Stimulated activated naive CD8-positive, alpha-beta T cell treated with anti-CD3 and anti-CD28 coated beads, Interleukin-15, Interleukin-2, amounts not matched to agents 100 ng/mL and 50 ng/mL, for 24 hours (primary cell): ENCODE results near the gene SBSN.

Source experiments
- H3K27ac Mint-ChIP-seq: one replicate; pipeline ENCODE4 v1.8.0; 2021; ENCODE audit warnings: mild to moderate bottlenecking, mixed read lengths
- H3K27me3 Mint-ChIP-seq: one replicate; pipeline ENCODE4 v1.8.0; 2021; ENCODE audit warnings: mixed read lengths
- H3K36me3 Mint-ChIP-seq: one replicate; pipeline ENCODE4 v1.8.0; 2021; ENCODE audit warnings: low read depth, mixed read lengths
- H3K4me1 Mint-ChIP-seq: one replicate; pipeline ENCODE4 v1.8.0; 2021; ENCODE audit warnings: low read depth, mixed read lengths
- H3K4me3 Mint-ChIP-seq: one replicate; pipeline ENCODE4 v1.8.0; 2021; ENCODE audit warnings: mild to moderate bottlenecking, mixed read lengths
- H3K9me3 Mint-ChIP-seq: one replicate; pipeline ENCODE4 v1.8.0; 2021; ENCODE audit warnings: mixed read lengths

SBSN gene

GRCh38 chr19:35557539-35558399, 29.7 kb upstream of the SBSN start:
- Mint-ChIP-seq H3K4me3 (peak overlapping the region; percentile 71), H3K36me3 (no peaks in the 10 kb centered on the region), H3K27ac (no peak overlapping the region), H3K4me1 (peaks cover 9% of the 10 kb centered on the region), H3K9me3 (no peaks in the 10 kb centered on the region), H3K27me3 (peaks cover 43% of the 10 kb centered on the region)

- peaks cover 40% of the 10 kb centered on the region for H3K27me3 Mint-ChIP-seq
- no peak overlapping the region for H3K27ac Mint-ChIP-seq
- no peaks in the 10 kb centered on the region for H3K36me3 Mint-ChIP-seq
- peak overlapping the region; percentile 48 for H3K4me3 Mint-ChIP-seq
- peaks cover 9% of the 10 kb centered on the region for H3K4me1 Mint-ChIP-seq
- no peaks in the 10 kb centered on the region for H3K9me3 Mint-ChIP-seq
Measured at GRCh38 chr19:35556846-35557538, 28.9 kb upstream of the SBSN start.

- peaks cover 9% of the 10 kb centered on the region for H3K4me1 Mint-ChIP-seq
- peaks cover 33% of the 10 kb centered on the region for H3K27me3 Mint-ChIP-seq
- H3K9me3 Mint-ChIP-seq = no peaks in the 10 kb centered on the region
- no peaks in the 10 kb centered on the region for H3K36me3 Mint-ChIP-seq
- no peak overlapping the region for H3K4me3 Mint-ChIP-seq
- H3K27ac Mint-ChIP-seq = no peak overlapping the region
Measured at GRCh38 chr19:35556025-35556590, 28.0 kb upstream of the SBSN start.

- H3K4me3 Mint-ChIP-seq = no peak overlapping the region
- H3K36me3 Mint-ChIP-seq = peaks cover 6% of the 10 kb centered on the region
- peaks cover 9% of the 10 kb centered on the region for H3K4me1 Mint-ChIP-seq
- no peaks in the 10 kb centered on the region for H3K9me3 Mint-ChIP-seq
- H3K27me3 Mint-ChIP-seq = peaks cover 29% of the 10 kb centered on the region
- H3K27ac Mint-ChIP-seq = no peak overlapping the region
Measured at GRCh38 chr19:35555301-35556005, 27.3 kb upstream of the SBSN start.

- peaks cover 9% of the 10 kb centered on the region for H3K4me1 Mint-ChIP-seq
- no peak overlapping the region for H3K27ac Mint-ChIP-seq
- no peak overlapping the region for H3K4me3 Mint-ChIP-seq
Measured at GRCh38 chr19:35554076-35554475, 26.0 kb upstream of the SBSN start.

GRCh38 chr19:35553385-35554000, 25.4 kb upstream of the SBSN start:
- Mint-ChIP-seq H3K36me3 (peaks cover 7% of the 10 kb centered on the region), H3K4me3 (no peak overlapping the region), H3K27me3 (peaks cover 13% of the 10 kb centered on the region), H3K4me1 (peaks cover 12% of the 10 kb centered on the region), H3K27ac (no peak overlapping the region), H3K9me3 (no peaks in the 10 kb centered on the region)

More at GRCh38 chr19:35554076-35554475, 26.0 kb upstream of the SBSN start:
- peaks cover 6% of the 10 kb centered on the region for H3K36me3 Mint-ChIP-seq
- peaks cover 18% of the 10 kb centered on the region for H3K27me3 Mint-ChIP-seq
- H3K9me3 Mint-ChIP-seq = no peaks in the 10 kb centered on the region

- no peak overlapping the region for H3K27ac Mint-ChIP-seq
- H3K27me3 Mint-ChIP-seq = peaks cover 10% of the 10 kb centered on the region
- H3K4me3 Mint-ChIP-seq = no peak overlapping the region
- H3K9me3 Mint-ChIP-seq = no peaks in the 10 kb centered on the region
- peaks cover 11% of the 10 kb centered on the region for H3K4me1 Mint-ChIP-seq
- peaks cover 12% of the 10 kb centered on the region for H3K36me3 Mint-ChIP-seq
Measured at GRCh38 chr19:35552534-35553384, 24.6 kb upstream of the SBSN start.

GRCh38 chr19:35551091-35551810, 23.1 kb upstream of the SBSN start:
- Mint-ChIP-seq H3K4me1 (peaks cover 17% of the 10 kb centered on the region), H3K36me3 (peaks cover 20% of the 10 kb centered on the region), H3K27ac (no peak overlapping the region), H3K9me3 (no peaks in the 10 kb centered on the region), H3K27me3 (peaks cover under 1% of the 10 kb centered on the region), H3K4me3 (no peak overlapping the region)

GRCh38 chr19:35549879-35550523, 21.9 kb upstream of the SBSN start:
- H3K4me1 Mint-ChIP-seq = peaks cover 23% of the 10 kb centered on the region
- no peaks in the 10 kb centered on the region for H3K27me3 Mint-ChIP-seq
- peaks cover 20% of the 10 kb centered on the region for H3K36me3 Mint-ChIP-seq
- H3K4me3 Mint-ChIP-seq = no peak overlapping the region
- H3K27ac Mint-ChIP-seq = no peak overlapping the region
- no peaks in the 10 kb centered on the region for H3K9me3 Mint-ChIP-seq

- Mint-ChIP-seq H3K9me3 (no peaks in the 10 kb centered on the region), H3K27ac (no peak overlapping the region), H3K36me3 (peaks cover 27% of the 10 kb centered on the region), H3K4me1 (peaks cover 30% of the 10 kb centered on the region), H3K27me3 (no peaks in the 10 kb centered on the region), H3K4me3 (no peak overlapping the region)
Measured at GRCh38 chr19:35549174-35549788, 21.2 kb upstream of the SBSN start.

- H3K9me3 Mint-ChIP-seq = no peaks in the 10 kb centered on the region
- H3K4me3 Mint-ChIP-seq = peak overlapping the region; percentile 97
- peak overlapping the region; percentile 96 for H3K27ac Mint-ChIP-seq
- H3K36me3 Mint-ChIP-seq = peaks cover 39% of the 10 kb centered on the region
- no peaks in the 10 kb centered on the region for H3K27me3 Mint-ChIP-seq
- peaks cover 34% of the 10 kb centered on the region for H3K4me1 Mint-ChIP-seq
Measured at GRCh38 chr19:35546532-35546931, 18.4 kb upstream of the SBSN start.

- peak overlapping the region; percentile 96 for H3K27ac Mint-ChIP-seq
- no peaks in the 10 kb centered on the region for H3K9me3 Mint-ChIP-seq
- no peaks in the 10 kb centered on the region for H3K27me3 Mint-ChIP-seq
- H3K4me3 Mint-ChIP-seq = peak overlapping the region; percentile 97
- peaks cover 38% of the 10 kb centered on the region for H3K36me3 Mint-ChIP-seq
- H3K4me1 Mint-ChIP-seq = peaks cover 34% of the 10 kb centered on the region
Measured at GRCh38 chr19:35545855-35546381, 17.8 kb upstream of the SBSN start.
